ENCODE measurements around the gene EFCAB7.

GRCh38 chr1:63486629-63487028, 36.7 kb upstream of the EFCAB7 start:
- TF ChIP-seq POLR2A (IDR thresholded peaks at IDR 0.05; ENCODE audit: low read depth, low read length) (no peak), MYC (IDR thresholded peaks at IDR 0.05; ENCODE audit: low read depth, low read length) (no peak), EZH2 (IDR thresholded peaks at IDR 0.05; ENCODE audit: borderline replicate concordance, low read depth, low read length, severe bottlenecking) (no peak)

Data from endothelial cell of umbilical vein (primary cell).